ENCODE measurements around the gene CBFA2T2. TPM values are rescaled to one million over a fixed set of nuclear protein-coding genes. Genes with fewer than 3 reads are reported as not detected.
A peak's percentile ranks its signal among the peaks of the same experiment; 100 is the strongest.
"Not testable (repeated sequence)": the region's sequence is repeated elsewhere in the genome, so short reads cannot be mapped to it uniquely, and the experiment has no call there.

The CBFA2T2 gene
- polyA plus RNA-seq, 1 donor (not counting 4 experiments of a cell fraction or from before 2014, with no cell fraction given), result 6.8 TPM

DNA sequence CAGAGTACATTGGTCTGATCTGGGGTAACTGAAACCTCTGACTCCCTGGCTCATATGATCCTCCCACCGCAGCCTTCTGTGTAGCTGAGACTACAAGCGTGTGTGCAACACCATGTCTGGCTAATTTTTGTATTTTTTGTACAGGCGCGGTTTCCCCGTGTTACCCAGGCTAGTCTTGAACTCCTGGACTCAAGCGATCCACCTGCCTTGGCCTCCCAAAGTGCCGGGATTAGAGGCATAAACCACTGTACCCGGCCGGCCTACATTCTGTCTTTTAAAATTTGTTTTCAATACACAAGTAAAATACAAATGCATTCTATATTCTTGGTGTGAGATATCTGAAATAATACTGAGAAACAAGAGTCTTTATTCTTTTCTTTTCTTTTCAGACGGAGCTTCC, 1.7 kb upstream of the CBFA2T2 start:
- no peak for DNase-seq (ENCODE audit: low read depth, low spot score)
- H3K9me1 ChIP-seq (ENCODE audit: control insufficient read depth, extremely low read depth, insufficient read depth, low read length), result no peaks in the 10 kb centered on the region
- TF ChIP-seq, protein P1, sequence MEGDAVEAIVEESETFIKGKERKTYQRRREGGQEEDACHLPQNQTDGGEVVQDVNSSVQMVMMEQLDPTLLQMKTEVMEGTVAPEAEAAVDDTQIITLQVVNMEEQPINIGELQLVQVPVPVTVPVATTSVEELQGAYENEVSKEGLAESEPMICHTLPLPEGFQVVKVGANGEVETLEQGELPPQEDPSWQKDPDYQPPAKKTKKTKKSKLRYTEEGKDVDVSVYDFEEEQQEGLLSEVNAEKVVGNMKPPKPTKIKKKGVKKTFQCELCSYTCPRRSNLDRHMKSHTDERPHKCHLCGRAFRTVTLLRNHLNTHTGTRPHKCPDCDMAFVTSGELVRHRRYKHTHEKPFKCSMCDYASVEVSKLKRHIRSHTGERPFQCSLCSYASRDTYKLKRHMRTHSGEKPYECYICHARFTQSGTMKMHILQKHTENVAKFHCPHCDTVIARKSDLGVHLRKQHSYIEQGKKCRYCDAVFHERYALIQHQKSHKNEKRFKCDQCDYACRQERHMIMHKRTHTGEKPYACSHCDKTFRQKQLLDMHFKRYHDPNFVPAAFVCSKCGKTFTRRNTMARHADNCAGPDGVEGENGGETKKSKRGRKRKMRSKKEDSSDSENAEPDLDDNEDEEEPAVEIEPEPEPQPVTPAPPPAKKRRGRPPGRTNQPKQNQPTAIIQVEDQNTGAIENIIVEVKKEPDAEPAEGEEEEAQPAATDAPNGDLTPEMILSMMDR (optimal IDR thresholded peaks at IDR 0.05 in 1 of 3, IDR thresholded peaks at IDR 0.05 in 1 of 3, conservative IDR thresholded peaks at IDR 0.05 in 1 of 3; ENCODE audit: extremely low read depth in 1 of 3, insufficient read depth in 2 of 3, low read length in 3 of 3), result no peak
- TF ChIP-seq EZH2 (IDR thresholded peaks at IDR 0.05; ENCODE audit: low read length), result no peak
- no peak for FAIRE-seq
- H3K4me3 ChIP-seq (ENCODE audit: control insufficient read depth in 2 of 3, extremely low read depth in 1 of 3, insufficient read depth in 2 of 3, low read depth in 1 of 3, low read length in 3 of 3), result no peak overlapping the region
- no peak overlapping the region for H3K27ac ChIP-seq (ENCODE audit: control insufficient read depth, insufficient read depth, low read length)
- H2AFZ ChIP-seq (ENCODE audit: control insufficient read depth, low read length), result no peak overlapping the region
- no peak overlapping the region for H3K9ac ChIP-seq (ENCODE audit: control insufficient read depth, extremely low read depth, insufficient read depth, low read length)
- no peak overlapping the region for H3K4me2 ChIP-seq (ENCODE audit: control insufficient read depth, extremely low read depth, insufficient read depth, low read depth, low read length)
- no peaks in the 10 kb centered on the region for H3K36me3 ChIP-seq (ENCODE audit: control insufficient read depth in 2 of 2, extremely low read depth in 1 of 2, insufficient read depth in 2 of 2, low read length in 2 of 2)
- peaks cover 4% of the 10 kb centered on the region for H3K4me1 ChIP-seq (ENCODE audit: control insufficient read depth, extremely low read depth, insufficient read depth, low read length)
- H3K9me3 ChIP-seq (ENCODE audit: control insufficient read depth, low read depth, low read length), result no peaks in the 10 kb centered on the region
- dilution Hi-C loops (cut with MboI; ENCODE audit: extremely low pct_ligation_motif_present, low sequenced_read_pairs), result no loop called here
- H3K27me3 ChIP-seq (ENCODE audit: control insufficient read depth, extremely low read depth, insufficient read depth, low read length), result no peaks in the 10 kb centered on the region
- no peaks in the 10 kb centered on the region for H4K20me1 ChIP-seq (ENCODE audit: control insufficient read depth, extremely low read depth, insufficient read depth, low read length)
- H3K79me2 ChIP-seq (ENCODE audit: control insufficient read depth, insufficient read depth, low read length), result peaks cover 17% of the 10 kb centered on the region

DNA sequence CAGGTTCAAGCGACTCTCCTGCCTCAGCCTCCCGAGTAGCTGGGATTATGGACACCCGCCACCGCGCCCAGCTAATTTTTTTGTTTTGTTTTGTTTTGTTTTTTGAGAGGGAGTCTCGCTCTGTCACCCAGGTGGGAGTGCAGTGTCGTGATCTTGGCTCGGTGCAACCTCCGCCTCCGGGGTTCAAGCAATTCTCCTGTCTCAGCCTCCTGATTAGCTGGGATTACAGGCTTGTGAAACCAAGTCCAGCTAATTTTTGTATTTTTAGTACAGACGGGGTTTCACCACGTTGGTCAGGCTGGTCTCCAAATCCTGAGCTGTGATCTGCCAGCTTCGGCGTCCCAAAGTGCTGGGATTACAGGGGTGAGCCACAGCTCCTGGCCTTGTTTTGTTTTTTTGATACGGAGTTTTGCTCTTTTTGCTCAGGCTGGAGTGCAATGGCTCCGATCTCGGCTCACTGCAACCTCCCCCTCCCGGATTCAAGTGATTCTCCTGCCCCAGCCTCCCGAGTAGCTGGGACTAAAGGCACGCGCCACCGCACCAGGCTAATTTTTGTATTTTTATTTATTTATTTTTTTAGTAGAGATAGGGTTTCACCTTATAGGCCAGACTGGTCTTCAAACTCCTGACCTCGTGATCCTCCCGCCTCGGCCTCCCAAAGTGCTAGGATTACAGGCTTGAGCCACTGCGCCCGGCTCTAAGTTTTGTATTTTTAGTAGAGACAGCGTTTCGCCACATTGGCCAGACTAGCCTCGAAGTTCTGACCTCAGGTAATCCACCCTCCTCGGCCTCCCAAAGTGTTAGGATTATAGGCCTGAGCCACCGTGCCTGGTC, 1.0 kb upstream of the CBFA2T2 start:
- H3K9me3 ChIP-seq (ENCODE audit: control insufficient read depth, low read depth, low read length); H4K20me1 ChIP-seq (ENCODE audit: control insufficient read depth, extremely low read depth, insufficient read depth, low read length); DNase-seq (ENCODE audit: low read depth, low spot score); H3K27me3 ChIP-seq (ENCODE audit: control insufficient read depth, extremely low read depth, insufficient read depth, low read length); FAIRE-seq; H3K36me3 ChIP-seq (ENCODE audit: control insufficient read depth in 2 of 2, extremely low read depth in 1 of 2, insufficient read depth in 2 of 2, low read length in 2 of 2); H3K4me1 ChIP-seq (ENCODE audit: control insufficient read depth, extremely low read depth, insufficient read depth, low read length); dilution Hi-C loops (cut with MboI; ENCODE audit: extremely low pct_ligation_motif_present, low sequenced_read_pairs); H3K9me1 ChIP-seq (ENCODE audit: control insufficient read depth, extremely low read depth, insufficient read depth, low read length): not testable (repeated sequence)
- H3K27ac ChIP-seq (ENCODE audit: control insufficient read depth, insufficient read depth, low read length), result peak overlapping the region; percentile 90
- peak overlapping the region in 2 of 3 experiments; percentile 59 to 64 for H3K4me3 ChIP-seq (ENCODE audit: control insufficient read depth in 2 of 3, extremely low read depth in 1 of 3, insufficient read depth in 2 of 3, low read depth in 1 of 3, low read length in 3 of 3)
- H3K9ac ChIP-seq (ENCODE audit: control insufficient read depth, extremely low read depth, insufficient read depth, low read length), result peak overlapping the region; percentile 83
- H3K79me2 ChIP-seq (ENCODE audit: control insufficient read depth, insufficient read depth, low read length), result peaks cover 20% of the 10 kb centered on the region
- peak overlapping the region; percentile 87 for H2AFZ ChIP-seq (ENCODE audit: control insufficient read depth, low read length)
- H3K4me2 ChIP-seq (ENCODE audit: control insufficient read depth, extremely low read depth, insufficient read depth, low read depth, low read length), result peak overlapping the region; percentile 82

All from keratinocyte (primary cell).